HepG2 (cell line): ENCODE results near the gene VAMP5. TPM values are rescaled to one million over a fixed set of nuclear protein-coding genes. Genes with fewer than 3 reads are reported as not detected.
A peak's percentile ranks its signal among the peaks of the same experiment; 100 is the strongest.

Experiments
- AGO1 ChIP-seq: fragments of 200-400 bp; formaldehyde crosslinking; IDR thresholded peaks from 2 replicates; pipeline ENCODE4 v1.6.1; 2017; ENCODE audit warnings: mild to moderate bottlenecking, low read depth, low read length, moderate library complexity; ENCODE audit not compliant: poor library complexity, severe bottlenecking
- IRX3 ChIP-seq: sonication (generic); formaldehyde crosslinking; IDR thresholded peaks from 2 replicates; pipeline ENCODE4 v1.8.1; 2023; ENCODE audit warnings: mild to moderate bottlenecking, low read depth, missing genetic modification reagents, borderline replicate concordance
- MIXL1 ChIP-seq: IDR thresholded peaks from 2 replicates; pipeline ENCODE4 v1.6.1; 2016
- MTF1 ChIP-seq: sonication (generic); formaldehyde crosslinking; IDR thresholded peaks from 2 replicates; pipeline ENCODE4 v1.5.0; 2020; ENCODE audit warnings: missing genetic modification reagents
- ZFX ChIP-seq: sonication (generic); formaldehyde crosslinking; IDR thresholded peaks from 2 replicates; pipeline ENCODE4 v1.4.0; 2020; ENCODE audit warnings: mild to moderate bottlenecking, low read depth, missing genetic modification reagents, moderate library complexity
- ZNF362 ChIP-seq: sonication (generic); formaldehyde crosslinking; IDR thresholded peaks from 2 replicates; pipeline ENCODE4 v1.4.0; 2020; ENCODE audit warnings: missing genetic modification reagents, mild to moderate bottlenecking, borderline replicate concordance
- ZNF770 ChIP-seq: sonication (generic); formaldehyde crosslinking; IDR thresholded peaks from 2 replicates; pipeline ENCODE4 v1.5.0; 2020; ENCODE audit warnings: mild to moderate bottlenecking, missing genetic modification reagents
- polyA plus RNA-seq, 8 experiments: library from polyadenylated mRNA; depleted of rRNA in 3 of 8; stranded (reverse) in 7 of 8; unstranded in 1 of 8; fragments of >200 nt; fragmentation: Illumina TruSeq in 4 of 8; extraction: Trizol in 4 of 8; gene quantifications; 2 replicates each; pipeline versions ENCODE4 v1.2.1 to v1.2.3, GENCODE V29; 2011 to 2016; ENCODE audit warnings: low read depth in 4 of 8, missing spikeins in 1 of 8, mixed read lengths in 1 of 8; ENCODE audit not compliant: insufficient read depth in 1 of 8
- total RNA-seq, 5 experiments: library from RNA; depleted of rRNA; stranded (reverse); fragments of >200 nt; fragmentation: Illumina TruSeq; extraction: Trizol; gene quantifications; 2 replicates each; pipeline ENCODE4 v1.2.3, GENCODE V29; 2016; ENCODE audit warnings: low read depth in 1 of 5
- TF ChIP-seq, protein P1 (sequence below): sonication (generic); formaldehyde crosslinking; IDR thresholded peaks from 2 replicates; pipeline ENCODE4 v1.4.0; 2020; ENCODE audit warnings: missing genetic modification reagents
- TF ChIP-seq, protein P2 (sequence below), 2 experiments: sonication (generic) in 1 of 2; formaldehyde crosslinking in 1 of 2; IDR thresholded peaks; 2 replicates each; pipeline versions ENCODE4 v1.5.1 to v1.6.1; 2011 to 2020; ENCODE audit warnings: borderline replicate concordance in 1 of 2, low read depth in 1 of 2, low read length in 1 of 2, mild to moderate bottlenecking in 1 of 2, missing genetic modification reagents in 1 of 2, moderate library complexity in 1 of 2
- TF ChIP-seq, protein P3 (sequence below), 2 experiments: IDR thresholded peaks; 2 replicates each; pipeline ENCODE4 v1.6.1; 2011 to 2012; ENCODE audit warnings: low read length in 2 of 2, borderline replicate concordance in 1 of 2, low read depth in 1 of 2, mild to moderate bottlenecking in 1 of 2, moderate library complexity in 1 of 2

The VAMP5 gene
- total and polyA plus RNA-seq, 2 of the 13 experiments (the other 11 are each of a cell fraction or from before 2014, with no cell fraction given): 7.2 to 56.7 TPM

DNA sequence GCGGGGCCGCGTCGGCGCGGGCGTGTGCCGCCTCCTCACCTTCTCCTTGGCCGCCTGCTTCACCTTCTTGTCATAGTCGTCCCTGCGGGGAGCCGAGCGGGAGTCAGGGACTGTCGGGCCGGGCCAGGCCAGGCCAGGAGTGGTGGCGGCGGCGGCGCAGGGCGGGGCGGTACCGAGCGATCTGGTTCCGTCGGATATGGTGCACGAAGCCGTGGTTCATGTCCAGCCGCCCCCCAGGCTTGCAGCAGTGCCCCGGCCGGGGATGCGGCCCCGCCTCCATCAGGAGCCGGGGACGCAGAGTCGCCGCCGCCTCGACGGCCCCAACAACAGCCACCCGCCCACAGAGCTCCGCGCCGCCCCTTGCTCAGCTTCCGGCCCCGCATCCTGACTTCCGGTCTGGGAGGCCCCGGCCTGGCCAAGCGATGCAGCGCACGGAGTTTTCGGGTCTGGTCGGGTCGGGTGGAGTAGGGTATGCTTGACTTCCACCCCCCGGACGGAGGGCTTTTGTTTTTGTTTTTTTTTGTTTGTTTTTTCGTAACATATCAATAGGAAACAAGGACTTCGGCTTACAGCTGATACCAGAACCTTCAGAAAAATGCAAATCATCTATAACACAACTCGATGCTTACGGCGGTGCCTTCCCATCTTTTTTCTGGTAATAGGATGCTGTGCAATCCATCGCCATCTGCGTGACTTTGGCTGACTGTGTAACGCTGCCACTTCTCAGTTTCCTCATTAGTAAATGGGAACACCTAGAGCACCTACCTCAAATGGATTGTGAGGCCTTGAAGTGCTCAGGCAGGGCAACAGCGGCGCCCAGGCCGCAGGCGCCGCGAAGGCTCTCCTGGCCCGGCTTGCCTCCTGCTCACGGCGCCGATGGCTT is 27.7 kb downstream of the VAMP5 start, which contains the start of gene C2orf68 (continued):
- TF ChIP-seq MTF1 (CRISPR knock-in tag) (no peak), ZNF770 (CRISPR knock-in tag) (peak; percentile 48), MIXL1 (CRISPR knock-in tag) (peak; percentile 51; the same call in 1 of the 2 replicates), IRX3 (CRISPR knock-in tag) (no peak), ZNF362 (CRISPR knock-in tag) (peak; percentile 41; the same call in 1 of the 2 replicates), ZFX (CRISPR knock-in tag) (peak; percentile 96), AGO1 (peak; percentile 83)
- TF ChIP-seq, protein P1, sequence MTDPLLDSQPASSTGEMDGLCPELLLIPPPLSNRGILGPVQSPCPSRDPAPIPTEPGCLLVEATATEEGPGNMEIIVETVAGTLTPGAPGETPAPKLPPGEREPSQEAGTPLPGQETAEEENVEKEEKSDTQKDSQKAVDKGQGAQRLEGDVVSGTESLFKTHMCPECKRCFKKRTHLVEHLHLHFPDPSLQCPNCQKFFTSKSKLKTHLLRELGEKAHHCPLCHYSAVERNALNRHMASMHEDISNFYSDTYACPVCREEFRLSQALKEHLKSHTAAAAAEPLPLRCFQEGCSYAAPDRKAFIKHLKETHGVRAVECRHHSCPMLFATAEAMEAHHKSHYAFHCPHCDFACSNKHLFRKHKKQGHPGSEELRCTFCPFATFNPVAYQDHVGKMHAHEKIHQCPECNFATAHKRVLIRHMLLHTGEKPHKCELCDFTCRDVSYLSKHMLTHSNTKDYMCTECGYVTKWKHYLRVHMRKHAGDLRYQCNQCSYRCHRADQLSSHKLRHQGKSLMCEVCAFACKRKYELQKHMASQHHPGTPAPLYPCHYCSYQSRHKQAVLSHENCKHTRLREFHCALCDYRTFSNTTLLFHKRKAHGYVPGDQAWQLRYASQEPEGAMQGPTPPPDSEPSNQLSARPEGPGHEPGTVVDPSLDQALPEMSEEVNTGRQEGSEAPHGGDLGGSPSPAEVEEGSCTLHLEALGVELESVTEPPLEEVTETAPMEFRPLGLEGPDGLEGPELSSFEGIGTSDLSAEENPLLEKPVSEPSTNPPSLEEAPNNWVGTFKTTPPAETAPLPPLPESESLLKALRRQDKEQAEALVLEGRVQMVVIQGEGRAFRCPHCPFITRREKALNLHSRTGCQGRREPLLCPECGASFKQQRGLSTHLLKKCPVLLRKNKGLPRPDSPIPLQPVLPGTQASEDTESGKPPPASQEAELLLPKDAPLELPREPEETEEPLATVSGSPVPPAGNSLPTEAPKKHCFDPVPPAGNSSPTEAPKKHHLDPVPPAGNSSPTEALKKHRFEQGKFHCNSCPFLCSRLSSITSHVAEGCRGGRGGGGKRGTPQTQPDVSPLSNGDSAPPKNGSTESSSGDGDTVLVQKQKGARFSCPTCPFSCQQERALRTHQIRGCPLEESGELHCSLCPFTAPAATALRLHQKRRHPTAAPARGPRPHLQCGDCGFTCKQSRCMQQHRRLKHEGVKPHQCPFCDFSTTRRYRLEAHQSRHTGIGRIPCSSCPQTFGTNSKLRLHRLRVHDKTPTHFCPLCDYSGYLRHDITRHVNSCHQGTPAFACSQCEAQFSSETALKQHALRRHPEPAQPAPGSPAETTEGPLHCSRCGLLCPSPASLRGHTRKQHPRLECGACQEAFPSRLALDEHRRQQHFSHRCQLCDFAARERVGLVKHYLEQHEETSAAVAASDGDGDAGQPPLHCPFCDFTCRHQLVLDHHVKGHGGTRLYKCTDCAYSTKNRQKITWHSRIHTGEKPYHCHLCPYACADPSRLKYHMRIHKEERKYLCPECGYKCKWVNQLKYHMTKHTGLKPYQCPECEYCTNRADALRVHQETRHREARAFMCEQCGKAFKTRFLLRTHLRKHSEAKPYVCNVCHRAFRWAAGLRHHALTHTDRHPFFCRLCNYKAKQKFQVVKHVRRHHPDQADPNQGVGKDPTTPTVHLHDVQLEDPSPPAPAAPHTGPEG (CRISPR knock-in tag): peak; percentile 84; the same call in 1 of the 2 replicates
- TF ChIP-seq, protein P2, sequence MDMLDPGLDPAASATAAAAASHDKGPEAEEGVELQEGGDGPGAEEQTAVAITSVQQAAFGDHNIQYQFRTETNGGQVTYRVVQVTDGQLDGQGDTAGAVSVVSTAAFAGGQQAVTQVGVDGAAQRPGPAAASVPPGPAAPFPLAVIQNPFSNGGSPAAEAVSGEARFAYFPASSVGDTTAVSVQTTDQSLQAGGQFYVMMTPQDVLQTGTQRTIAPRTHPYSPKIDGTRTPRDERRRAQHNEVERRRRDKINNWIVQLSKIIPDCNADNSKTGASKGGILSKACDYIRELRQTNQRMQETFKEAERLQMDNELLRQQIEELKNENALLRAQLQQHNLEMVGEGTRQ (IDR thresholded peaks at IDR 0.05; ENCODE audit: low read depth, low read length): no peak
- TF ChIP-seq, protein P2 (CRISPR knock-in tag; IDR thresholded peaks at IDR 0.05; ENCODE audit: borderline replicate concordance): peak; percentile 54; the same call in 1 of the 2 replicates
- TF ChIP-seq, protein P3, sequence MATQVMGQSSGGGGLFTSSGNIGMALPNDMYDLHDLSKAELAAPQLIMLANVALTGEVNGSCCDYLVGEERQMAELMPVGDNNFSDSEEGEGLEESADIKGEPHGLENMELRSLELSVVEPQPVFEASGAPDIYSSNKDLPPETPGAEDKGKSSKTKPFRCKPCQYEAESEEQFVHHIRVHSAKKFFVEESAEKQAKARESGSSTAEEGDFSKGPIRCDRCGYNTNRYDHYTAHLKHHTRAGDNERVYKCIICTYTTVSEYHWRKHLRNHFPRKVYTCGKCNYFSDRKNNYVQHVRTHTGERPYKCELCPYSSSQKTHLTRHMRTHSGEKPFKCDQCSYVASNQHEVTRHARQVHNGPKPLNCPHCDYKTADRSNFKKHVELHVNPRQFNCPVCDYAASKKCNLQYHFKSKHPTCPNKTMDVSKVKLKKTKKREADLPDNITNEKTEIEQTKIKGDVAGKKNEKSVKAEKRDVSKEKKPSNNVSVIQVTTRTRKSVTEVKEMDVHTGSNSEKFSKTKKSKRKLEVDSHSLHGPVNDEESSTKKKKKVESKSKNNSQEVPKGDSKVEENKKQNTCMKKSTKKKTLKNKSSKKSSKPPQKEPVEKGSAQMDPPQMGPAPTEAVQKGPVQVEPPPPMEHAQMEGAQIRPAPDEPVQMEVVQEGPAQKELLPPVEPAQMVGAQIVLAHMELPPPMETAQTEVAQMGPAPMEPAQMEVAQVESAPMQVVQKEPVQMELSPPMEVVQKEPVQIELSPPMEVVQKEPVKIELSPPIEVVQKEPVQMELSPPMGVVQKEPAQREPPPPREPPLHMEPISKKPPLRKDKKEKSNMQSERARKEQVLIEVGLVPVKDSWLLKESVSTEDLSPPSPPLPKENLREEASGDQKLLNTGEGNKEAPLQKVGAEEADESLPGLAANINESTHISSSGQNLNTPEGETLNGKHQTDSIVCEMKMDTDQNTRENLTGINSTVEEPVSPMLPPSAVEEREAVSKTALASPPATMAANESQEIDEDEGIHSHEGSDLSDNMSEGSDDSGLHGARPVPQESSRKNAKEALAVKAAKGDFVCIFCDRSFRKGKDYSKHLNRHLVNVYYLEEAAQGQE (IDR thresholded peaks at IDR 0.05; ENCODE audit: borderline replicate concordance in 1 of 2, low read depth in 1 of 2, low read length in 2 of 2): peak in 1 of 2 experiments; percentile 60; a peak in 1 of 4 replicates
